ENCODE data around the gene TEKTIP1. TPM values are rescaled to one million over a fixed set of nuclear protein-coding genes. Genes with fewer than 3 reads are reported as not detected.

The TEKTIP1 gene
- total RNA-seq, 1 experiment from 2014 or later = not detected

DNA sequence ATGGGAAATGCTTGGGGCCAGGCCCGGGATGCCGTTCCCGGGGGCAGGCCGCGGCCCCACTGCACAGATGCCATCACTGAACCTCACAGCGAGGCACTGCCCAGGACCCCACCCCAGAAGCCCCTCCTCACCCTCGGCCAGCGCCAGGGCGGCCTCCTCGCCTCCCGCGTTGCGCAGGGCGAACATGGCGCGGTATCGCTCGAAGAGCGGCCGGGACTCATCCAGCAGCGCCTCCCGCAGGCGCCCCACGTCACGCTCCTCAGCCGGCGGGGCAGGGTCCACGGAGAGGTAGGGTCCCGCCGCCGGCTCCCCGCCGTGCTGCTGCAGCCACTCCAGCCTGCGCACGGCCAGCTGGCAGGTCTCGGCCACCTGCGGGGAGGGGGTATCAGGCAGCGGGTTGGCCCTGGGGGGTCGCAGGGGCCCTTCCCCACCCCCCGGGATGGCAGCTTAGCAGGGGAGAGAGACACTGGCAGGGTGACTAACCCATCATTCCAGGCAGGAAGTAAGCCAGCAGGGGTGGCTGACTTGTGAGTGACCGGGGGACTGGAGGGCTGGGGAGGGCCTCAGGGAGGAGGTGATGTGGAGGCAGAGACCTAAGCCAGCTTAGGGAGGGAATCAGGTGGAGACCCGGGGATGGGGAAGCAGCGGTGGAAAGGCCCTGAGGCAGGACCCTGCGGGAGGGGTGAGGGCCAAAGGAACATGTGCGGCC, 46.7 kb upstream of the TEKTIP1 start:
- no TSS peak for BruUV-seq (replicated peaks)
- CTCF ChIA-PET = no interaction called here
- intact Hi-C loops (cut with micrococcal nuclease; ENCODE audit: unreplicated experiment) = no loop called here
- ATAC-seq (no peak), DNase-seq (ENCODE audit: low read depth, low spot score) (no peak)
- H3K9me3 ChIP-seq (ENCODE audit: control insufficient read depth, insufficient read depth, low read depth, low read length) = no peaks in the 10 kb centered on the region
- no peak overlapping the region for H3K4me3 ChIP-seq (ENCODE audit: low read depth in 2 of 2, low read length in 2 of 2)
- H3K4me1 ChIP-seq (ENCODE audit: control insufficient read depth, insufficient read depth, low read length) = no peaks in the 10 kb centered on the region
- POLR2A ChIA-PET = no interaction called here
- H3K36me3 ChIP-seq (ENCODE audit: control insufficient read depth, insufficient read depth, low read length) = no peaks in the 10 kb centered on the region
- TF ChIP-seq TCF7L2 (IDR thresholded peaks at IDR 0.05; ENCODE audit: low read depth, low read length) = no peak
- TF ChIP-seq POLR2AphosphoS5 (IDR thresholded peaks at IDR 0.05; ENCODE audit: low read depth, low read length) = no peak
- TF ChIP-seq SIN3A (IDR thresholded peaks at IDR 0.05; ENCODE audit: borderline replicate concordance, insufficient read depth, low read depth, low read length) = no peak
- no peak for TF ChIP-seq CTCF (IDR thresholded peaks at IDR 0.05)
- TF ChIP-seq REST (IDR thresholded peaks at IDR 0.05; ENCODE audit: insufficient read depth in 1 of 2, low read depth in 2 of 2, low read length in 1 of 2) = no peak
- in situ Hi-C loops (cut with HindIII; ENCODE audit: low pct_unique_long_range_greater_than_20kb, low sequenced_read_pairs) = no loop called here
- H3K27me3 ChIP-seq (ENCODE audit: control insufficient read depth, insufficient read depth, low read length) = no peaks in the 10 kb centered on the region
- H3K27ac ChIP-seq (ENCODE audit: low read length) = no peak overlapping the region

GRCh38 chr19:3492919-3493318, 46.1 kb upstream of the TEKTIP1 start:
- Histone ChIP-seq H3K36me3 (ENCODE audit: control insufficient read depth, insufficient read depth, low read length) (no peaks in the 10 kb centered on the region), H3K4me3 (ENCODE audit: low read depth in 2 of 2, low read length in 2 of 2) (no peak overlapping the region), H3K4me1 (ENCODE audit: control insufficient read depth, insufficient read depth, low read length) (no peaks in the 10 kb centered on the region), H3K27me3 (ENCODE audit: control insufficient read depth, insufficient read depth, low read length) (no peaks in the 10 kb centered on the region), H3K9me3 (ENCODE audit: control insufficient read depth, insufficient read depth, low read depth, low read length) (no peaks in the 10 kb centered on the region), H3K27ac (ENCODE audit: low read length) (no peak overlapping the region)
- intact Hi-C loops (cut with micrococcal nuclease; ENCODE audit: unreplicated experiment) = no loop called here
- ChIA-PET CTCF (no interaction called here), POLR2A (no interaction called here)
- no TSS peak for BruUV-seq (replicated peaks)
- DNase-seq (ENCODE audit: low read depth, low spot score) = no peak
- TF ChIP-seq POLR2AphosphoS5 (IDR thresholded peaks at IDR 0.05; ENCODE audit: low read depth, low read length) = no peak
- TF ChIP-seq CTCF (IDR thresholded peaks at IDR 0.05) = no peak
- no peak for TF ChIP-seq REST (IDR thresholded peaks at IDR 0.05; ENCODE audit: insufficient read depth in 1 of 2, low read depth in 2 of 2, low read length in 1 of 2)
- no peak for TF ChIP-seq TCF7L2 (IDR thresholded peaks at IDR 0.05; ENCODE audit: low read depth, low read length)
- no peak for TF ChIP-seq SIN3A (IDR thresholded peaks at IDR 0.05; ENCODE audit: borderline replicate concordance, insufficient read depth, low read depth, low read length)
- no peak for ATAC-seq
- in situ Hi-C loops (cut with HindIII; ENCODE audit: low pct_unique_long_range_greater_than_20kb, low sequenced_read_pairs) = no loop called here
